COLO668 (cell line): ENCODE data around the gene CALHM6.
"Not testable (repeated sequence)": the region's sequence is repeated elsewhere in the genome, so short reads cannot be mapped to it uniquely, and the experiment has no call there.

Source experiments
- DNase-seq: peaks from one replicate; lab custom pipeline; 2025; ENCODE audit not compliant: unreplicated experiment; lab: John Stamatoyannopoulos, UW

CALHM6 gene

GRCh38 chr6:116475141-116475540 lies 14.0 kb downstream of the CALHM6 start:
- no peak for DNase-seq

GRCh38 chr6:116476002-116476678 lies 15.0 kb downstream of the CALHM6 start:
- DNase-seq, result no peak

GRCh38 chr6:116482780-116483179 lies 21.6 kb downstream of the CALHM6 start:
- DNase-seq, result no peak

- no peak for DNase-seq
Measured at GRCh38 chr6:116483616-116484015, 22.4 kb downstream of the CALHM6 start.

- DNase-seq, result no peak
Measured at GRCh38 chr6:116485559-116486184, 24.5 kb downstream of the CALHM6 start.

- DNase-seq, result no peak
Measured at GRCh38 chr6:116491610-116492330, 30.6 kb downstream of the CALHM6 start.

- no peak for DNase-seq
Measured at GRCh38 chr6:116492331-116493067, 31.3 kb downstream of the CALHM6 start.

GRCh38 chr6:116495161-116495560 lies 34.0 kb downstream of the CALHM6 start:
- not testable (repeated sequence) for DNase-seq

- DNase-seq, result no peak
Measured at GRCh38 chr6:116497113-116497676, 36.0 kb downstream of the CALHM6 start.

- DNase-seq, result no peak
Measured at GRCh38 chr6:116500969-116501433, 39.8 kb downstream of the CALHM6 start.

GRCh38 chr6:116507324-116507723 lies 46.1 kb downstream of the CALHM6 start:
- DNase-seq, result no peak

- DNase-seq, result no peak
Measured at GRCh38 chr6:116508527-116508926, 47.4 kb downstream of the CALHM6 start.

- no peak for DNase-seq
Measured at GRCh38 chr6:116511424-116512110, 50.4 kb downstream of the CALHM6 start, which contains the start of gene CALHM5. Gene CALHM5, plus strand, starts transcription at chr6:116511639. Its CDS starts 58 bp downstream, at chr6:116511697.

GRCh38 chr6:116512111-116512559 lies 51.0 kb downstream of the CALHM6 start:
- no peak for DNase-seq

- DNase-seq, result no peak
Measured at GRCh38 chr6:116512734-116513133, 51.6 kb downstream of the CALHM6 start.
